Neutrophil (primary cell): ENCODE data around the gene STK40.
A peak's percentile ranks its signal among the peaks of the same experiment; 100 is the strongest.

Experiments
- H3K27ac ChIP-seq: fragments of 200-600 bp; sonication (generic); 2 replicates; pipeline ENCODE4 v1.5.1; 2016; ENCODE audit warnings: mild to moderate bottlenecking, moderate library complexity
- H3K27me3 ChIP-seq: fragments of 200-600 bp; sonication (generic); 2 replicates; pipeline ENCODE4 v1.6.0; 2016; ENCODE audit warnings: mild to moderate bottlenecking
- H3K36me3 ChIP-seq: fragments of 200-600 bp; sonication (generic); 2 replicates; pipeline ENCODE4 v1.5.1; 2017
- H3K4me1 ChIP-seq, 2 experiments: fragments of 200-600 bp in 1 of 2; sonication (generic) in 1 of 2; 1 replicate in 1 of 2; 2 replicates in 1 of 2; pipeline versions ENCODE4 v1.5.1 to v1.6.1; 2013 to 2016; ENCODE audit warnings: low read depth in 1 of 2, low read length in 1 of 2, mild to moderate bottlenecking in 1 of 2, moderate library complexity in 1 of 2; ENCODE audit not compliant: control insufficient read depth in 1 of 2, insufficient read depth in 1 of 2
- H3K4me3 ChIP-seq, 2 experiments: fragments of 200-600 bp in 1 of 2; sonication (generic) in 1 of 2; 1 replicate in 1 of 2; 2 replicates in 1 of 2; pipeline ENCODE4 v1.5.1; 2013 to 2016; ENCODE audit warnings: low read depth in 1 of 2, low read length in 1 of 2, mild to moderate bottlenecking in 1 of 2, moderate library complexity in 1 of 2
- H3K9me3 ChIP-seq: fragments of 200-600 bp; sonication (generic); 2 replicates; pipeline ENCODE4 v1.5.1; 2016
- CTCF ChIP-seq: fragments of 200-600 bp; sonication (generic); IDR thresholded peaks from 2 replicates; pipeline ENCODE4 v1.5.1; 2016; ENCODE audit warnings: antibody characterized with exemption

Gene STK40

GRCh38 chr1:36386265-36387140, 779 bp upstream of the STK40 start:
- peak; percentile 29 for TF ChIP-seq CTCF
- Histone ChIP-seq H3K4me1 (peaks cover 82% of the 10 kb centered on the region in 2 experiments), H3K27me3 (no peaks in the 10 kb centered on the region), H3K36me3 (peaks cover 19% of the 10 kb centered on the region), H3K27ac (peak overlapping the region; percentile 99), H3K4me3 (peak overlapping the region; percentile 88 to 98), H3K9me3 (no peaks in the 10 kb centered on the region)

- Histone ChIP-seq H3K27ac (peak overlapping the region; percentile 99), H3K4me1 (peaks cover 79 to 85% of the 10 kb centered on the region in 2 experiments), H3K4me3 (peak overlapping the region; percentile 88 to 98), H3K27me3 (no peaks in the 10 kb centered on the region), H3K36me3 (peaks cover 23% of the 10 kb centered on the region), H3K9me3 (no peaks in the 10 kb centered on the region)
- TF ChIP-seq CTCF, result no peak
Observed at GRCh38 chr1:36384542-36385409, 948 bp downstream of the STK40 start.

- peak overlapping the region; percentile 99 for H3K27ac ChIP-seq
- H3K4me1 ChIP-seq, result peaks cover 75 to 83% of the 10 kb centered on the region in 2 experiments
- peak overlapping the region; percentile 88 to 98 for H3K4me3 ChIP-seq
Observed at GRCh38 chr1:36383240-36383639, 2.5 kb downstream of the STK40 start.

GRCh38 chr1:36382669-36383068, 3.1 kb downstream of the STK40 start:
- Histone ChIP-seq H3K4me1 (peaks cover 75 to 83% of the 10 kb centered on the region in 2 experiments), H3K27ac (peak overlapping the region; percentile 99)
- TF ChIP-seq CTCF, result no peak

More at GRCh38 chr1:36383240-36383639, 2.5 kb downstream of the STK40 start:
- TF ChIP-seq CTCF, result no peak
- Histone ChIP-seq H3K27me3 (no peaks in the 10 kb centered on the region), H3K9me3 (no peaks in the 10 kb centered on the region), H3K36me3 (peaks cover 28% of the 10 kb centered on the region)

GRCh38 chr1:36382231-36382630, 3.5 kb downstream of the STK40 start:
- TF ChIP-seq CTCF, result no peak
- Histone ChIP-seq H3K4me1 (peaks cover 75 to 83% of the 10 kb centered on the region in 2 experiments), H3K27me3 (no peaks in the 10 kb centered on the region), H3K9me3 (no peaks in the 10 kb centered on the region), H3K4me3 (no peak overlapping the region), H3K27ac (peak overlapping the region; percentile 99), H3K36me3 (peaks cover 36% of the 10 kb centered on the region)

More at GRCh38 chr1:36382669-36383068, 3.1 kb downstream of the STK40 start:
- Histone ChIP-seq H3K4me3 (peak overlapping the region in 1 of 2 experiments; percentile 88), H3K9me3 (no peaks in the 10 kb centered on the region), H3K27me3 (no peaks in the 10 kb centered on the region), H3K36me3 (peaks cover 34% of the 10 kb centered on the region)
